Neutrophil (primary cell): ENCODE results near the gene NTN1.

ENCODE experiments used
- H3K27ac ChIP-seq: fragments of 200-600 bp; sonication (generic); 2 replicates; pipeline ENCODE4 v1.5.1; 2016; ENCODE audit warnings: mild to moderate bottlenecking, moderate library complexity
- H3K27me3 ChIP-seq: fragments of 200-600 bp; sonication (generic); 2 replicates; pipeline ENCODE4 v1.6.0; 2016; ENCODE audit warnings: mild to moderate bottlenecking
- H3K36me3 ChIP-seq: fragments of 200-600 bp; sonication (generic); 2 replicates; pipeline ENCODE4 v1.5.1; 2017
- H3K4me1 ChIP-seq, 2 experiments: fragments of 200-600 bp in 1 of 2; sonication (generic) in 1 of 2; 1 replicate in 1 of 2; 2 replicates in 1 of 2; pipeline versions ENCODE4 v1.5.1 to v1.6.1; 2013 to 2016; ENCODE audit warnings: low read depth in 1 of 2, low read length in 1 of 2, mild to moderate bottlenecking in 1 of 2, moderate library complexity in 1 of 2; ENCODE audit not compliant: control insufficient read depth in 1 of 2, insufficient read depth in 1 of 2
- H3K4me3 ChIP-seq, 2 experiments: fragments of 200-600 bp in 1 of 2; sonication (generic) in 1 of 2; 1 replicate in 1 of 2; 2 replicates in 1 of 2; pipeline ENCODE4 v1.5.1; 2013 to 2016; ENCODE audit warnings: low read depth in 1 of 2, low read length in 1 of 2, mild to moderate bottlenecking in 1 of 2, moderate library complexity in 1 of 2
- H3K9me3 ChIP-seq: fragments of 200-600 bp; sonication (generic); 2 replicates; pipeline ENCODE4 v1.5.1; 2016
- CTCF ChIP-seq: fragments of 200-600 bp; sonication (generic); IDR thresholded peaks from 2 replicates; pipeline ENCODE4 v1.5.1; 2016; ENCODE audit warnings: antibody characterized with exemption

Gene NTN1

DNA sequence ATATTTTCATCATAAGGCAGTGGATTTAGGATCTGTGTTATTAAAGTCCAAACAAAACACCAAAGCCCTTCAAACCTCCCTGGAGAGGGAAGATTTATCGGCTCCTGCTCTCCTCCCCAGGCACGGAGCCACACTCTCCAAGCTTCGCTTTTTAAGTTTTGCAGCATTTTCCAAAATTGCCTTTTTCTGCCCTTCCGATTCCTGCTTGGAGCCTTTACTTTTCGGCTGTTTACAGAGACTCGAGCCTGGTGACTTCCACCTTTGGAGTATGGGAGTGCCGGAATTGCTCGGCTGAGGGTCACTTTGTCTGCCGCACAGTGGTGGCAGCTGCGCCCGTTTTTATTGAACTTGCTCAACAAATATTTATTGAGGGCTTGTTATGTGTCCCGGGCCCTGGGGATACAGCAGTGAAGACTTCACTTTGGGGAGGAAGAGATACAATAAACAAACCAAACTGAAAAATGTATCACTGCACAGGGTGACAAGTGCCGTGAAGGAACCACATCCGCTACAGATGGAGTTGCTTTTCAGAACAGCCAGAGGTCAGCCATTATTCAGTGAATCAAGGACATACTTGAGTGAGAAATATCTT, 185.5 kb downstream of the NTN1 start:
- Histone ChIP-seq H3K9me3 (no peaks in the 10 kb centered on the region), H3K27me3 (no peaks in the 10 kb centered on the region), H3K4me3 (no peak overlapping the region), H3K36me3 (no peaks in the 10 kb centered on the region), H3K27ac (no peak overlapping the region), H3K4me1 (no peaks in the 10 kb centered on the region)
- no peak for TF ChIP-seq CTCF

DNA sequence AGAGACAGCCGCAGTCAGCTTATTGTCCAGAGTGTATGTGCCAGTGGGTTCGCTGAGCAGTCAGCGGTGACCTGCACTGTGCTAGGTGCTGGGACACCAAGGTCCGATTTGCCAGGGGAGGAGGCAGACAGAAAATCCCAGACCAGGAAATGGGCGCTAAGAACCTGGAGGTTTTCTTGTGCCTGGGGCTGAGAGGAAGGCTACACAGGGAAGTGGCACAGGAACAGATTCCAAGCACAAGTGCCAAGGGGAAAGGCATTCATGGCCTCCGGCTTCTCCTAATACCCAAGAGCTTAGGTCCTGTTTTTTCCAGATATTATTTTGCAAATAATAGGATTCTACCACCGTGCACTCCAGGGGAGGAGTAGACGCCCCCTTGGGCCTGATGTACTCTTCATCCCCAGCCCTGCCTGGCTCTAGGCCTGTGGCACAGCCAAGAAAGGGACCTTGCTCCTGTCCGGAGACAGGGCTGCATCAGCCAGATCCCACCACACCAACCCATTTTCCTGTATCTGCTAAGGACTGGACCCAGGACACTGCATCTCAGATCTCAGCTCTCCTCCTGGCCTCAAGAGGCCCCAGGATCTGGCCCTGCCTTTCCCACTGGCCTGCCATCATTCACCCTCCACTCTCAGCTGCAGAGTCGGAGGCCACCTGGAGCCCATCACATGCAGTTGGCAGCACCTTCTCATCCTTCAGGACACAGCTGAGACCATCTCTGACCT, 187.2 kb downstream of the NTN1 start:
- Histone ChIP-seq H3K9me3 (no peaks in the 10 kb centered on the region), H3K4me1 (no peaks in the 10 kb centered on the region), H3K27ac (no peak overlapping the region), H3K36me3 (no peaks in the 10 kb centered on the region), H3K27me3 (no peaks in the 10 kb centered on the region), H3K4me3 (no peak overlapping the region)
- no peak for TF ChIP-seq CTCF

DNA sequence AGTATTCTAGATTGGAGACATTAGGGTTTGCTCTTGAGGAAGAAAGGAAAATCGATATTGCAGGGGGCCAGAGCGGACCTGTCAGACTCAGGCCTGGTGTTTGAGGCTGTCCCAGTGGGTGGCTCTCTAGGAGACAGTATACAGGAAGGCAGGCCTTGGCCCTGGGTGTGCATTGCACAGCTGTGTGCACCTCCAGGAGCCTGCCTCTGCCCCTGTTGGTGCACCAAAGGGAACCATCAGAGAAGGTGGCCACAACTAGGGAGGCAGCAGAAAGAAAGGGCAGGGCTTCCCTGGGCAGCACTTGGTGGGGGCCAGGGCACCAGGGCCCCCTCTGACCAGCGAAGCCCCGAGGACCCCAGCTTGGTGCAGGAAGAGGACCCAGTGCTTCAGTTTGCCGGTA, 188.0 kb downstream of the NTN1 start:
- Histone ChIP-seq H3K27me3 (no peaks in the 10 kb centered on the region), H3K27ac (no peak overlapping the region), H3K4me1 (no peaks in the 10 kb centered on the region), H3K4me3 (no peak overlapping the region), H3K36me3 (no peaks in the 10 kb centered on the region), H3K9me3 (no peaks in the 10 kb centered on the region)
- TF ChIP-seq CTCF = no peak

- no peak for TF ChIP-seq CTCF
- H3K36me3 ChIP-seq = no peaks in the 10 kb centered on the region
- H3K4me1 ChIP-seq = no peaks in the 10 kb centered on the region
- no peak overlapping the region for H3K27ac ChIP-seq
- no peaks in the 10 kb centered on the region for H3K9me3 ChIP-seq
- no peaks in the 10 kb centered on the region for H3K27me3 ChIP-seq
- H3K4me3 ChIP-seq = no peak overlapping the region
These were observed 188.6 kb downstream of the NTN1 start for GRCh38 chr17:9209781-9210370.

- no peaks in the 10 kb centered on the region for H3K27me3 ChIP-seq
- H3K27ac ChIP-seq = no peak overlapping the region
- no peak overlapping the region for H3K4me3 ChIP-seq
- no peaks in the 10 kb centered on the region for H3K9me3 ChIP-seq
- no peaks in the 10 kb centered on the region for H3K36me3 ChIP-seq
- no peaks in the 10 kb centered on the region for H3K4me1 ChIP-seq
- TF ChIP-seq CTCF = no peak
These were observed 189.9 kb downstream of the NTN1 start for GRCh38 chr17:9211133-9211765.
